RWPE2 (cell line): ENCODE data around the gene NEMF.
A peak's percentile ranks its signal among the peaks of the same experiment; 100 is the strongest.

Source experiments
- ATAC-seq: fragments of 200-7000 bp; cut with Tn5 transposase; 3 replicates; pipeline ENCODE4 v1.9.1; 2021; ENCODE audit warnings: low read depth
- DNase-seq: peaks from one replicate; pipeline ENCODE4 v3.0.0-alpha.2; 2020; ENCODE audit warnings: low spot score
- H3K27ac ChIP-seq: fragments of 450-650 bp; 2 replicates; pipeline ENCODE4 v1.5.1; 2017; ENCODE audit warnings: mild to moderate bottlenecking; ENCODE audit not compliant: poor library complexity, severe bottlenecking
- H3K27me3 ChIP-seq: fragments of 250-450 bp; sonication (Bioruptor Pico); 2 replicates; pipeline ENCODE4 v1.5.1; 2021; ENCODE audit warnings: mild to moderate bottlenecking, moderate library complexity; ENCODE audit not compliant: insufficient read depth, poor library complexity, severe bottlenecking
- H3K36me3 ChIP-seq: fragments of 250-450 bp; sonication (Bioruptor Pico); 2 replicates; pipeline ENCODE4 v1.5.1; 2020; ENCODE audit warnings: low read depth, mild to moderate bottlenecking, moderate library complexity
- H3K4me1 ChIP-seq: fragments of 250-450 bp; sonication (Bioruptor Pico); 2 replicates; pipeline ENCODE4 v1.5.1; 2021; ENCODE audit warnings: mild to moderate bottlenecking, moderate library complexity; ENCODE audit not compliant: insufficient read depth, poor library complexity, severe bottlenecking
- H3K4me3 ChIP-seq: fragments of 250-450 bp; sonication (Bioruptor Pico); 2 replicates; pipeline ENCODE4 v1.5.1; 2021; ENCODE audit warnings: mild to moderate bottlenecking, moderate library complexity; ENCODE audit not compliant: severe bottlenecking
- H3K9me3 ChIP-seq: fragments of 250-450 bp; sonication (Bioruptor Pico); 2 replicates; pipeline ENCODE4 v1.5.1; 2021; ENCODE audit warnings: mild to moderate bottlenecking, moderate library complexity; ENCODE audit not compliant: severe bottlenecking
- TF ChIP-seq, protein P1 (sequence below): fragments of 450-650 bp; IDR thresholded peaks from one replicate; pipeline ENCODE4 v1.5.1; 2017; ENCODE audit warnings: mild to moderate bottlenecking, moderate library complexity; ENCODE audit not compliant: poor library complexity, severe bottlenecking

The NEMF gene

DNA sequence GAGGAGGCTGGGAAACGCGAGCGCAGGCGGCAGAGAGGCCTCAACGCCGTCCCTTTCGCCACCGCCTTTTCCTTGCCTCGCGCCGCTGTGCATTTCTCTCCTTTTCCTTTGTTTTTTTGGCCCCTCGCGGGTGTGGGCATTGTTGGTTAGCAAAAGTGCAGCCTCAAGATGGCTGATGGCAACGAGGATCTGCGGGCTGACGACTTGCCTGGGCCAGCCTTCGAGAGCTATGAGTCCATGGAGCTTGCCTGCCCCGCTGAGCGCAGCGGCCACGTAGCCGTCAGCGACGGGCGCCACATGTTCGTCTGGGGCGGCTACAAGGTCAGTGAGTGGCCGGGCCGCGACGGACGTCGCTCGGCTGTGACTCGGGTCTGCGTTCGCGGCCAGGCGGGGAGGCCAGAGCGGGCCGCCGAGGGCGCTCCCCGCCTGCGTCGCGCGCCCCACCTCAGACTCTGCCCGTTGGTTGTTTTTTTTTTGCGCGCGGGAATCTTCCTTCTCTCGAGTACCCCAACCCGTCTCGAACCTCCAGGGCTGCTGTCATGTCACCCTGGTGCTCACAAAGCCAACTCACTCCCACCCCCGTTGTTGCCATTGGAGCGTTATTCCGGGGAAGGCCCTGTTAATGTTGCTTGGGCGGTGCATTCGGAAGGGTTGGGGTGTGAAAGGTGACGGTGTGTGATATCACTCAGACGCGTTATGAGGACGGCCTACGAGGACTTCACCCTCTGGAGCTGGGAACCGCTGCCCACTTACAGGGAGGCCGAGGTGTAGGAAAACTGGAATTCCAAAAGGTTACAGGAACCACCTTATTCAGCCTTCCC lies 84.1 kb downstream of the NEMF start:
- TF ChIP-seq, protein P1, sequence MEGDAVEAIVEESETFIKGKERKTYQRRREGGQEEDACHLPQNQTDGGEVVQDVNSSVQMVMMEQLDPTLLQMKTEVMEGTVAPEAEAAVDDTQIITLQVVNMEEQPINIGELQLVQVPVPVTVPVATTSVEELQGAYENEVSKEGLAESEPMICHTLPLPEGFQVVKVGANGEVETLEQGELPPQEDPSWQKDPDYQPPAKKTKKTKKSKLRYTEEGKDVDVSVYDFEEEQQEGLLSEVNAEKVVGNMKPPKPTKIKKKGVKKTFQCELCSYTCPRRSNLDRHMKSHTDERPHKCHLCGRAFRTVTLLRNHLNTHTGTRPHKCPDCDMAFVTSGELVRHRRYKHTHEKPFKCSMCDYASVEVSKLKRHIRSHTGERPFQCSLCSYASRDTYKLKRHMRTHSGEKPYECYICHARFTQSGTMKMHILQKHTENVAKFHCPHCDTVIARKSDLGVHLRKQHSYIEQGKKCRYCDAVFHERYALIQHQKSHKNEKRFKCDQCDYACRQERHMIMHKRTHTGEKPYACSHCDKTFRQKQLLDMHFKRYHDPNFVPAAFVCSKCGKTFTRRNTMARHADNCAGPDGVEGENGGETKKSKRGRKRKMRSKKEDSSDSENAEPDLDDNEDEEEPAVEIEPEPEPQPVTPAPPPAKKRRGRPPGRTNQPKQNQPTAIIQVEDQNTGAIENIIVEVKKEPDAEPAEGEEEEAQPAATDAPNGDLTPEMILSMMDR = no peak

DNA sequence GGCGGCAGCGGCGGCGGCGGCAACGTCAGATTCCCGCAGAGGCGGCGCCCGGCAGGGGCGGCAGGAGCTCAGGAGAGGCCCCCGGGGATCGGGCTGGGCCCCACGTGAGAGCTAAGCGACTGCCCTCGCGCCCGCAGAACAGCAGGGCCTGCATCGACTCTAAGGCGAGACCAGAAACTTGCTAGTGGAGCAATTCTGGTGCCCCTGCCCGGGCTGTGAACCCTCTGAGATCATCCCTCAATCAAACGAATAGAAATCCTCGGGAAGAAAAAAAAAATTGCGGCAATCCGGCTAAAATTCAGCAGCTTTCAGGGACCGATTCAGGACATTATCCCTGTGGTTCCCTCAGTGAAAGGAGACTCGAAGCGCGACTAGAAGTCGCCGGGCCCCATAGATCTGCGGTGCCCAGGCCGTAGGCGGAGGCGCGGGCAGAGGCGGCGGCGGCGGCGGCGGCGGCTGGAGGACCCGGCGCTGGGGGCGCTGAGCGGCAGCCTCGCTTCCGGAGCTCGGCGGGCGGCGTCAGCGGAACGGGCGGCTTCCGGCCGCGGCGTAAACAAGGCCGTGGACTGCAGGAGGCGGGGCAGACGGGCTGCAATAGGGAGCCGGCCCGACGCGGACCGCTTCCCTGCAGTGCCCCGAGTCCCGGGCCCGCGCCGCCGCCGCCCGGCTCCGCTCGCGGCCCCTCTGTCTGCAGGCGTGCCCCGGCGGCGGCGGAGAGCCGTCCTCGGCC lies 84.9 kb downstream of the NEMF start, which contains the start of gene KLHDC2:
KLHDC2 (plus strand) TSS at position 583 of the 730 bp plus-strand sequence. CDS start 316 bp downstream, outside the sequence.
- H3K27me3 ChIP-seq = no peaks in the 10 kb centered on the region
- ATAC-seq (peak; percentile 85), DNase-seq (peak; percentile 90)
- peak within 1 kb of the TSS; percentile 68 for H3K4me3 ChIP-seq
- H3K9me3 ChIP-seq = no peaks in the 10 kb centered on the region
- TF ChIP-seq, protein P1 = peak; percentile 97
- H3K4me1 ChIP-seq = peaks cover 4% of the 10 kb centered on the region
- H3K36me3 ChIP-seq = peaks cover 15% of the 10 kb centered on the region
- peak within 1 kb of the TSS; percentile 79 for H3K27ac ChIP-seq

More for the DNA sequence above, 84.1 kb downstream of the NEMF start:
- H3K4me1 ChIP-seq = peaks cover 4% of the 10 kb centered on the region
- ATAC-seq = peak; percentile 41
- no peaks in the 10 kb centered on the region for H3K9me3 ChIP-seq
- peak overlapping the region; percentile 68 for H3K4me3 ChIP-seq
- peak overlapping the region; percentile 79 for H3K27ac ChIP-seq
- H3K36me3 ChIP-seq = peaks cover 18% of the 10 kb centered on the region
- DNase-seq = peak; percentile 70
- H3K27me3 ChIP-seq = no peaks in the 10 kb centered on the region

- ATAC-seq (no peak), DNase-seq (no peak)
- H3K4me3 ChIP-seq = peak overlapping the region; percentile 68
- TF ChIP-seq, protein P1 = no peak
- H3K27me3 ChIP-seq = no peaks in the 10 kb centered on the region
- peaks cover 4% of the 10 kb centered on the region for H3K4me1 ChIP-seq
- peak overlapping the region; percentile 79 for H3K27ac ChIP-seq
- H3K36me3 ChIP-seq = peaks cover 10% of the 10 kb centered on the region
- H3K9me3 ChIP-seq = no peaks in the 10 kb centered on the region
Observed at GRCh38 chr14:49767270-49767570, 85.4 kb downstream of the NEMF start.

- no peak for DNase-seq
- Histone ChIP-seq H3K27me3 (no peaks in the 10 kb centered on the region), H3K9me3 (no peaks in the 10 kb centered on the region), H3K27ac (peak overlapping the region; percentile 79), H3K4me3 (peak overlapping the region; percentile 68), H3K4me1 (peaks cover 4% of the 10 kb centered on the region), H3K36me3 (peaks cover 6% of the 10 kb centered on the region)
- ATAC-seq = no peak
- TF ChIP-seq, protein P1 = no peak
Observed at GRCh38 chr14:49766839-49767238, 85.7 kb downstream of the NEMF start.
